Lung microvascular endothelial cell (primary cell): ENCODE data around the gene ANKMY1. TPM values are rescaled to one million over a fixed set of nuclear protein-coding genes. Genes with fewer than 3 reads are reported as not detected.

Source experiments
- DNase-seq, 2 donors: peaks; one replicate each; pipeline versions ENCODE4 v3.0.0 to v3.0.0-alpha.2; 2010; ENCODE audit warnings: low read depth in 2 of 2
- total RNA-seq: library from RNA; depleted of rRNA; stranded (reverse); fragments of >200 nt; gene quantifications from 2 replicates; pipeline ENCODE4 v1.2.1, GENCODE V29; 2014

ANKMY1 gene
- total RNA-seq, 1 donor from 2014 or later = 6.0 TPM

DNA sequence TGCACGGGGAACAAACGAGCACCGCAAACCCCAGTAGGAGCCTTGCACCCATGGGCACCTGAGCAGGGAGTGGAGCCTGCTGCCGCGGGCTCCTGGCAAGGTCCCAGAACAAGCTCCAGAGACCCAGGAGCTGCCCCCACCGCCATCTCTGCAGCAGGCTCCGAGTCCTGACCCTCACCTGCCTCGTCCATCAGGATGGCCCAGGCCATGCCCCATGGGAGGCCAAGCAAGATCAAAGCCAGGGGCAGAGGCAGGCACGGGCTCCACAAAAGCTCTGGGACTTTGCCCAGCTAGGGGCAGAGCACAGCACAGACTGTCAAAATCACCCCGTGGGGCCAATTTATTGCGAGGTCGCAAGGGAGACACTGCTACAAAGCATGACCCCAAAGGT lies 78.7 kb downstream of the ANKMY1 start:
- no peak for DNase-seq

DNA sequence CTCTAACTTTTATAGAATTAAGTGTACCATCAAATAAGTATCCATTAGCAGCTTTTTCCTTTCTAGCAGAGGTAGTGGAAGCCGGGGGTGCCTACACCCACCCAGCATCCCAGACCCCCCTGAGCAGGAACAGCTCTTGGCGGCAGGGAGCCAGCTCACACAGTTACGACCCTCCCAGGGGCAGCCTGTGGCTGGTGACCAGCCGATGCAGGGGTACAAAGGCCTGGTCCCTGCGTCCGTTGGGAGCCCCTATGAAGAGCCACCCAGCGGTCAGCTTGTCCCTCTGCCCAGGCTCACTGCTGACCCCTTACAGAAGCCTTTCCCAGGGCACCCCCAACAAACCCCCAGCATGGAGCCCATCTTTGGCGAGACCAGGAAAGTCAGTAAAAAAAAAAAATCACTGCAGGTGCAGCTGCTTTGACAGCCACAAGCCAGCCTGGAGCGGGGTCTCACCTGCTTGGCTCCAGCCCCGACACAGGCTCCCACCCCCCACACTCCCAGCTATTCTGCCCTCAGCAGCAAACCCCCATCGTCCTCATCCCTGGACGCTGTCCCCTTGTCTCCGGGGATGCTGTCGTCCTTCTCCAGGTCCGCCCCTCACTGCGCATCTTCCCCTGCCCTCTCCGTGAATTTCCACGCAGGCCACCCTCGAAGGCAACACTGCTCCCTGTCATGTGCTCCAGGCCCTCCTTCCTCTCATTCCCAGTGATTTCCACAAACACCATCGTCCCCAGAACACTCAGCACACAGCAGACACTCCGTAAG lies 79.3 kb downstream of the ANKMY1 start:
- no peak for DNase-seq

DNA sequence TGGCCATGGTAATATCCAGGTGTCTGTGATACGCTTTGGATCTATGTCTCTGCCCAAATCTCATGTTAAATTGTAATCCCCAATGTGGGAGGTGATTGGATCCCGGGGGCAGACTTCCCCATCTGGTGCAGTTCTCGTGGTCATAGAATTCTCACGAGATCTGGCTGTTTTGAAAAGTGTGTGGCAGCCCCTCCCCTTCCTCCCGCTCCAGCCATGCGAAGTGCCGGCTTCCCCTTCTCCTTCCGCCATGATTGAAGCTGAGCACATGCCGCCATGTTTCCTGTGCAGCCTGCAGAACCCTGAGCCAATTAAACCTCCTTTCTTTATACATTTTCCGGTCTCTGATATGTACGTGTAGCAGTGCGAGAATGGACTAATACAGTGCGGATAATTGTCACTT lies 79.9 kb downstream of the ANKMY1 start:
- DNase-seq = no peak

DNA sequence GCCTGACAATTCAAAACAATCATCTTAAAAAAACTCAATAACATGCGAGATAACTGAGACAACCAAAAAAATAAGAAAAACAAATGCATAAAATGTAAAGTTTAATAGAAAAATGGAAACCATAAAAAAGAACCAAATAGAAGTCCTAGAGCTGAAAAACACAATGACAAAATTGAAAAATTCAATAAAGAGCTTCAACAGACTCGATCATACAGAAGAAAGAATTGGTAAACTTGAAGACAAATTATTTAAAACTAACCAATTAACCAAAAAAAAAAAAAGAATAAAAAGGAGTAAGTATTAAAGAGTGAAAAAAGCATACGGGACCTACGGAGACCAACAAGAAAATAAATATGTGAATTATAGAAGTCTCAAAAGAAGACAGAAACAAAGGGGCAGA lies 84.6 kb downstream of the ANKMY1 start:
- no peak for DNase-seq

GRCh38 chr2:240472078-240472790 lies 85.6 kb downstream of the ANKMY1 start:
- no peak for DNase-seq

GRCh38 chr2:240469740-240470139 lies 88.0 kb downstream of the ANKMY1 start:
- DNase-seq = no peak

DNA sequence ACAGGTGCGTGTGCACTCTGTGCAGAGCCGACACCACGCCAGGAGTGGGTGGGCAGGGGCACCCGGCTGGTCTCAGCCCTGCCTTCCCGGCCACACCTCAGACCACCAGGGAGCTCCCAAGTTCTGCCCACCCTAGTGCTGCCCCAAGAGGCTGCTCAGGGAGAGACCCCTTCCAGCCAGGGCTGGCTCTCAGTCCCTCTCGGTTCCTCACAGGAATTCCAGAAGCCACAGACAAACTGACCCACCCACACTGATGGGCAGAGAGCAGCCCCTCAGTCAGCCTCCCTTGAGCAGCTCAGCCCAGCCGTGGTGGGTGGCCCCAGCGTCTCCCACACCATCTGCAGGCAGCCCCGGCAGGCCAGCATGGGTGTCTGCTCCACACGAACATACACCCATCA lies 88.5 kb downstream of the ANKMY1 start:
- DNase-seq = peak in 1 of 2 donors; percentile 14

DNA sequence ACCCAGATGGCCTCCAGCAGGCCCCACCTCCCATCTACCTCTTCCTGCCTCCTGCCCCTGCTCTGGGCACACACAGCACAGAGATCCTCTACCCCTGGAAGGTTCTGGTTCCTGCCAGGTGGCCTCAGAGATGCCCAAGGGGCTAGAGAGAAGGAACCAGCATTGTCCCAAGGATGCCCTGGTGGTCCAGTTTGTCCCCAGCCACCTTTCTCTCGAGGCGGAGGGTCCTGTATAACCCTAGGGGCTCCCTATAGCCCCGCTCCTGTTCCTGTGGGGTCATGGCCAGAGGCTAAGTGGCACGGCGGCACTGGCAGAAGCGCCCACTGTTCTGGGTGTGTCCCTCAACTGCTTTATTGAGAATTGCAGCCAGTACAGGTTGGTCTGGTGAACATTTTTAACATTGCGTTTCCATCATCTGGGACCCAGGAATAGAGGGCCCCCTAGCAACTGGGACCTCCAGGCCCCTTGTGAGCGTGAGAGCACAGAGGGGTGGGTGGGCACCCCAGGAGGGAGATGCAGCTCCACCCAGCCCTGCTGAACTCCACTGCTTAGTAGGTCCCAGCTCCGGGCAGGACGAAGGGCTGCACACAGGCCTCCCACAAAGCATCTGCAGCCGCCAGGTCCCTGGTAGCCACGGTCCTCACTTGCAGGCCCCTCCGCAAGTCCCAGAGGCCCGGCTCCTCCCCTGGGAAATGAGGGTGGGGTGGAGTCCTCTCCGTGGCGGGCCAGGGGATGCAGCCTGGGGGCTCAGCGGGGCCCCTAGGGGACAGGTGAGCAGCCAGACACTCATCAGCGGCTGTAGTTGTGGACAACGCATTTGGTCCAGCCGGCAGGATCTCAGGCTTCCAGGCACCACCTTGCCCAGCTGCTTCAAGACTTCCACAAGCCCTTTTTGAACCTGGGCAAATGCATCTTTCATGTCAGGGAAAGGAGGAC lies 89.2 kb downstream of the ANKMY1 start:
- DNase-seq = peak in 1 of 2 donors; percentile 2

DNA sequence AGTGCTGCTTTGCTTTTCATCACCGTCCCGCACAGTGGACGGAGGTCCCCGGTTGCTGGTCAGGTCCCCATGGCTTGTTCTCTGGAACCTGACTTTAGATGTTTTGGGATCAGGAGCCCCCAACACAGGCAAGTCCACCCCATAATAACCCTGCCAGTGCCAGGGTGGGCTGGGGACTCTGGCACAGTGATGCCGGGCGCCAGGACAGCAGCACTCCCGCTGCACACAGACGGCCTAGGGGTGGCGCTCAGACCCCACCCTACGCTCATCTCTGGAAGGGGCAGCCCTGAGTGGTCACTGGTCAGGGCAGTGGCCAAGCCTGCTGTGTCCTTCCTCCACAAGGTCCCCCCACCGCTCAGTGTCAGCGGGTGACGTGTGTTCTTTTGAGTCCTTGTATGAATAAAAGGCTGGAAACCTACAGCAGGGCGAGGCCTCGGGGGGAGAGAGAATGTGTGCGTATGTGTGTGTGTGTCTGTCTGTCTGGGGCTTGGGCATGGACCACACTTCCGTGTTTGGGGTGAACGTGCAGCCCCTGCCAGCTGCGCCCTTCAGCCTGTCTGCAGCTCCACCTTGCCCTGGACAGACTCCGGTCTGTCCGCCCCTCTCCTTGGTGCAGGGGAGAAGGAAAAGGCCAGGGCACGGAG lies 90.0 kb downstream of the ANKMY1 start:
- DNase-seq = peak in 1 of 2 donors; percentile 8

- peak in 1 of 2 donors; percentile 2 for DNase-seq
Observed at GRCh38 chr2:240467149-240467642, 90.6 kb downstream of the ANKMY1 start.

- peak in 1 of 2 donors; percentile 2 for DNase-seq
Observed at GRCh38 chr2:240466579-240467148, 91.1 kb downstream of the ANKMY1 start.

DNA sequence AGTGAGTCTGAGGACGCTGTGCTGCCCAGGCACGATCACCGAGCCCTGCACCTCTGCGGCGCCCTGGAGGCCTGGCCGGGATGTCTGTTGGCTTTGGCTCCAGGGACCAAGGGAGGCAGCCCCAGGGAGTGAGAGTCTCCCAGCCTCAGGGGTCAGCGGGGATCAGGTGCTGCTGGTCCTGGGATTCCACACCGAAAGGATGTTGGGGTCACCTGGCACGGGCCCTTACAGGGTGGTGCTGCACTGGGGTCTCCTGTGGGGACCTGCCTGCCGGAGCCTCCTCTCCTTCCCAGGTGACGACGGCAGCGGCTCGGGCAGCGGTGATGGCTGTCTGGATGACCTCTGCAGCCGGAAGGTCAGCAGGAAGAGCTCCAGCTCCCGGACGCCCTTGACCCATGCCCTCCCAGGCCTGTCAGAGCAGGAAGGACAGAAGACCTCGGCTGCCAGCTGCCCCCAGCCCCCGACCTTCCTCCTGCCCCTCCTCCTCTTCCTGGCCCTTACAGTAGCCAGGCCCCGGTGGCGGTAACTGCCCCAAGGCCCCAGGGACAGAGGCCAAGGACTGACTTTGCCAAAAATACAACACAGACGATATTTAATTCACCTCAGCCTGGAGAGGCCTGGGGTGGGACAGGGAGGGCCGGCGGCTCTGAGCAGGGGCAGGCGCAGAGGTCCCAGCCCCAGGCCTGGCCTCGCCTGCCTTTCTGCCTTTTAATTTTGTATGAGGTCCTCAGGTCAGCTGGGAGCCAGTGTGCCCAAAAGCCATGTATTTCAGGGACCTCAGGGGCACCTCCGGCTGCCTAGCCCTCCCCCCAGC lies 91.8 kb downstream of the ANKMY1 start:
- DNase-seq = no peak

DNA sequence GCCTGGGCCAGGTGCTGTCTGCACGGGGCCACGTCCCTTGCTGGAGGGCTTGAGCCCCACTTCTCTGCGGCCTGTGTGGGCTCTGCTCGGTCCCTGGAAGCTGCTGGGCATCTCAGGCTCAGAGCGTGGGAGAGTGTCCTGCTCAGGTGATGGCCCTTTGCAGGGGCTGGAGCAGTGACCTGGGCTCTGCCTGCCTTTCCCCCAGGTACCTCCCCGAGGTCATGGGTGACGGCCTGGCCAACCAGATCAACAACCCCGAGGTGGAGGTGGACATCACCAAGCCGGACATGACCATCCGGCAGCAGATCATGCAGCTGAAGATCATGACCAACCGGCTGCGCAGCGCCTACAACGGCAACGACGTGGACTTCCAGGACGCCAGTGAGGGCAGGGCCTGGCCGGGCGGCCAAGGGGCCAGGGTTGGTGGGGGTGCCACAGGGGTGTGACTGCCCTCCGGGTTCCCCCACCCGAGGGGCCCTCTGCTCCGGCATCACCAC lies 92.5 kb downstream of the ANKMY1 start:
- DNase-seq = no peak

GRCh38 chr2:240464514-240465241 lies 93.1 kb downstream of the ANKMY1 start:
- no peak for DNase-seq

- DNase-seq = no peak
Observed at GRCh38 chr2:240463866-240464481, 93.8 kb downstream of the ANKMY1 start.

DNA sequence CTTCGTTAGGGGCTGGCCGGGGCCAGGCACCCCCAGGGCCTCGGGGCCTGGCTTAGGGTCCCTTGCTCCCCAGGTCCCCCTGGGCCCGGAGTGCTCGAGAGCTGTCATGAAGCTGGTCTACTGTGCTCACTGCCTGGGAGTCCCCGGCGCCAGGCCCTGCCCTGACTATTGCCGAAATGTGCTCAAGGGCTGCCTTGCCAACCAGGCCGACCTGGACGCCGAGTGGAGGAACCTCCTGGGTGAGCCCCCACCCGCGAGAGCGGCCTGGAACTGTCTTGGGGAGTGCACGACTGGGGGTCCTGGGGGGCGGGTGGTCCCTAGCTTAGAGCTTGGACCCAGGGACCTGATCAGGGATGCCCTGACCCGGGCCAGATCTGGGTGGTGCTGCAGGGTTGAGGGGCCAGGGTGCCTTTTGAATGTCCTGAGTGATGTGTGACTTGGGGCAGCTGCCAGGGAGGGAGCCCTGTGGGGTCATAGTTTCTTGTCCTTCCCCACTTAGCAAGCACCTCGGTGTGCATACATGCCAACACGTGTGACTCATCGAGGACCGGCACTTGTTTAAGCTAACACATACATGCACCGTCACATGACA lies 94.4 kb downstream of the ANKMY1 start:
- DNase-seq = no peak

GRCh38 chr2:240462707-240463273 lies 95.0 kb downstream of the ANKMY1 start:
- no peak for DNase-seq
